GM12873 (cell line): ENCODE data around the gene CIB4.

ENCODE experiments used
- TF ChIP-seq, protein P1 (sequence below): IDR thresholded peaks from 2 replicates; pipeline ENCODE4 v1.5.1; 2012; ENCODE audit warnings: low read depth, mild to moderate bottlenecking, moderate library complexity, low read length, control low read depth; ENCODE audit not compliant: insufficient read depth; ENCODE audit errors: missing control alignments

Gene CIB4

DNA sequence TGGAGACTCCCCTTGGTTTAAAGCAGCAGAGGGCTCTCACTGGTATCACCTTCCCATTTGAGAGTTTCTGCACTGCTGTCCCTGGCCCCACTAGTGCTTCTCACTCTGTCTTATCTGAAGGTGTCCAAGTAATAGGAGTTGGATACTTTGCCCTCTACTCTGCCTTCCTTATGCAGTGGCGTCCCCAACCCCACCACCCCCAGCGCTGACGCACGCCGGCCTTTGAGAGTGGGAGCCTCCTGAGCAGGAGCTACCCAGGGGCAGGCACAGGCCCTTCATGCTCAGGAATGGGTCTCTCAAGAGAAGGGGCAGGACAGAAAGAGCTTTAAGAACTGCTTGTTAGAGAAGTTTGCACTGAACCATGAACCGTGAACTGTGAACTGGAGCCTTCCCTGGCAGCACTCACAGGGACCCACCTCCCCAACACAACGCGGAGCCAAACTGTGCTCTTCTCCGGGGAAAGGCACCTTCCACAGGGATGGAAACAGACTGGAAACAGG is 3.3 kb downstream of the CIB4 start:
- TF ChIP-seq, protein P1, sequence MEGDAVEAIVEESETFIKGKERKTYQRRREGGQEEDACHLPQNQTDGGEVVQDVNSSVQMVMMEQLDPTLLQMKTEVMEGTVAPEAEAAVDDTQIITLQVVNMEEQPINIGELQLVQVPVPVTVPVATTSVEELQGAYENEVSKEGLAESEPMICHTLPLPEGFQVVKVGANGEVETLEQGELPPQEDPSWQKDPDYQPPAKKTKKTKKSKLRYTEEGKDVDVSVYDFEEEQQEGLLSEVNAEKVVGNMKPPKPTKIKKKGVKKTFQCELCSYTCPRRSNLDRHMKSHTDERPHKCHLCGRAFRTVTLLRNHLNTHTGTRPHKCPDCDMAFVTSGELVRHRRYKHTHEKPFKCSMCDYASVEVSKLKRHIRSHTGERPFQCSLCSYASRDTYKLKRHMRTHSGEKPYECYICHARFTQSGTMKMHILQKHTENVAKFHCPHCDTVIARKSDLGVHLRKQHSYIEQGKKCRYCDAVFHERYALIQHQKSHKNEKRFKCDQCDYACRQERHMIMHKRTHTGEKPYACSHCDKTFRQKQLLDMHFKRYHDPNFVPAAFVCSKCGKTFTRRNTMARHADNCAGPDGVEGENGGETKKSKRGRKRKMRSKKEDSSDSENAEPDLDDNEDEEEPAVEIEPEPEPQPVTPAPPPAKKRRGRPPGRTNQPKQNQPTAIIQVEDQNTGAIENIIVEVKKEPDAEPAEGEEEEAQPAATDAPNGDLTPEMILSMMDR: no peak

DNA sequence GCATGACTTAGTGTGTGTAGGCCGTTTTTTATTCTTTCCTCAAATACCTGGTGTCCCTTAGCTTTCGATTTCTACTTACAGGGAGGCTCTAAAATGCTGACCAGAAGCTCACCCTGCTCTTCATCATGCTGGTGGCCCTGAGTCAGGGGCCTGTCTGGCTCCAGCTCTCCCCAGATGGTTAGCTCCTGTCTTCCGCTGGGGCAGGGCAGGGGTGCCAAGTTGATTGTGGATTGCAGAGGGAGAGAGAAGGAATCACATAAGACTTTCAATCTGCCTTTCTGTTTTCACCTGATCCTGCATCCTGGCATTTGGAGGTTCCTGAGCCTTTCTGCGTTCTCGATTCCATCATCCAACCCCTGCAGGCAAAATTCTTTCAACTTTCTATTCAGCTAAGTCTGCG is 4.2 kb downstream of the CIB4 start:
- TF ChIP-seq, protein P1: no peak

DNA sequence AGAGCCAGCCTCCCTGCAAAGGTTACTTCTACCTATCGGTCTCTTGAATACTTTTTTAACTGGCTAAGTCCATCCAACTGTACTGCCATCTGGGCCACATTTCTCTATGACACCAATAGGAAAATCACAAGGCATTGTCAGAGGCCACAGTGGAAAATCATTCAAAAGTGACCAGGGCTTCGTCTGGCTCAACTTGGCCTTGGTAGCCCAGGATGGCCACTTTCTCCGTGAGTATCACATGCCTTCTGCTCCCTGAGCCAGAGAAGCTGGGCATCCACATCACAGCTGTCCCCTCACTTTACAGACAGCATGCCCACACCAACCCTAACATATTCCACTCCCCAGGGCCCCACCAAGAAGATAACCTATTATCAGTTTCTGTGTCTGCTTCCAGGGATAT is 5.8 kb downstream of the CIB4 start:
- TF ChIP-seq, protein P1: no peak

DNA sequence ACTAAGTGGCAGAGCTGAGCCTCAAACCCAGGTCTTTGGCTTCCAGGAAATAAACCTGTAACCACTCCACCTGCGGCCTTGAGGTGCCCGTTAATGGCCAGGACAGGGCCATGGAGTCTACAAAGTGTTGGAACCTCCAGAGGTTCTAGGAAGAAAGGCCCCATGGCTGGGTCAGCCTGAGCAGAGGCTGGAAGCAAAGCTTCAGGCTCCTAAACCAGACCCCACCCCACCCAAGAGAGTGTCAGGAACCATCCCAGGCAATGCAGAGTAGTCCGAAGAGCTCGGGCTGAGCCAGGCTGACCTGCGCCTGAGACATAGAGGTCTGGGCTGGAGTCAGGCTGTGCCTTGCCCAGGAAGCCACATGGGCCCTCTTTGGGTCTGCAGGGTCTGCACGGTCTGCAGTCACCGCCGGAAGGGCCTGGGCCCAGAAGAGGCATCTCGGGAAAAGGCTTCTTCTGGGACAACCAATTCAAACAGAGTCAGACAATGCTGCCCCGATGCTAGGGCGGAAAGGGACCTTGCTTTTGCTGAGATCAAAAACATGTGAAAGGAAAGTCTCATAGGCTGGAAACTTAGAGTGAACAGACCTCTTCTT is 6.4 kb downstream of the CIB4 start:
- TF ChIP-seq, protein P1: no peak

DNA sequence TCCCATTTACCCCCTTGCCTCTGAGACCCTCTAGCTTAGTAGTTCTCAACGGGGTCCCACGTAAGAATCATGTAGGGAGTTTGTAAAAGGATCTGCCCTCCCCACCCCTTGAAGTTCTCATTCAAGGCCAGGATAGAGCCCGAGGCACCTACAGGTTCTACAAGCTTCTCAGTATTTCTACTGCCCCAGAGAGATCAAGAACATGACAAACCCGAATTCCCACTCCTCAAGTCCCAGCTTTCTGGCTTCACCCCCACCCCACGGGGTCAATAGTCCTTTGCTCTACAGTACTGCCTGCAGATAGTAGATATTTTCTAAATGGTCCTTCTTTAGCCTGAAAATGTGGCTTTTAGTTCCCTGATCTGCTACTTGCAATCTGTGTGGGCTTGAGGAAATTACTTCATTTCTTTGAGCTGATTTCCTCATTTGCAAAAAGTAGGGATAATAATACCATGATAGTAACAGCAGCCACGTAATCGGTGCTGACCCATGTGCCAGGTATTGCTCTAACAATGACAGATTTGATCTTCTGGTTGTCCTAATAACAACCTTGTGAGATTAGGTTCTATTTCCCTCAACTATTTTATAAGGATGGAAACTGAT is 7.1 kb downstream of the CIB4 start:
- TF ChIP-seq, protein P1: no peak

DNA sequence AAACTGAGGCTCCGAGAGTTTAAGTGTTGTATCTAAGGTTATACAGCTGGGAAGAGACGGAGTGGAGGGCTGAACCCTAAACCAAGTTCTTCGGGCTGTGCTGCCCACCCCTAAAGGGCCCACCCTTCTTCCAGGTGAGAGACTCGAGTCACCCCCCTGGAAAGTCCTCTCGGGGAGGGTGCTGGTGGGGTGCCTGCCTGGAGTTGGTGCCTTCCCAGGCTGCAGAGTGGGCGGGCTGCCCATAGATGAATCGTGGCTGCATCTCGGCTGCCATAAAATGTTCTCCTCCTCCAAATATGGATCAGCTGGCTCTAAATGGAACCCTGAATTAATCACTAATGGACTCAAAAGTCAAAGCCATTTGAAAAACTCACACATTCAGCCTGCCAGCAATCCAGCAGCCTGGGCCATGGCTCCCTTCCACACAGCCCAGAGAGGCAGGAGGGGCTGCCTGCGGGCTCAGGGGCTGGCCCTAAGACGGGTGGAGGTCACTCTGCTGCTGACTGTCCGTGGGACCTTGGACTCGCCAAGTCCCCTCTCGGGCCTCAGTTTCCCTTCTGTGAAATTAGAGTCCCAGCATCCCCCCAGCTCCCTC is 7.7 kb downstream of the CIB4 start:
- TF ChIP-seq, protein P1: no peak

DNA sequence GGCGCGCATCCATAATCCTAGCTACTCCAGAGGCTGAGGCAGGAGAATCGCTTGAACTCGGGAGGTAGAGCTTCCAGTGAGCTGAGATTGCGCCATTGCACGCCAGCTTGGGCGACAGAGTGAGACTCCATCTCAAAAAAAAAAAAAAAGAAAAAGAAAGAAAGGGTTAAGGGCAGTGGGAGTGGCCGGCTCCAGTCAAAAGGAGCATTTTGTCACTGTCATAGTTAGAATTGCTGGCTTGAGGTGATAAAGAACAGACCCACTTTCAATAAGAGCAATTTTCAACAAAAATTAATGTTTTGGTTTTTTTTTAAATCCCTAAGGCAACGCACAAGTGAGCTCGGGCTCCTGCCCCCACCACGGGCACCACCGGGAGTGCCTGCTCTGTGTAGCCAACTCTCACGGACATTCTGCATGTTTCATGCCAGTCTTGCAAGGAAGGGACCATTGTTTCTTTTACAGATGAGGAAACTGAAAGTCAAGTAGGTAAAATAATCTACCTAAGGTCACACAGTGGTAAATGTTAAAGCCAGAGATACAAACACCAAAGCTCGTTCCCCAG is 8.5 kb downstream of the CIB4 start:
- TF ChIP-seq, protein P1: no peak
